SK-N-MC (cell line): Measurements from ENCODE around the gene EVL.

ENCODE experiments used
- DNase-seq: peaks from one replicate; pipeline ENCODE4 v3.0.0-alpha.2; 2011; ENCODE audit warnings: low read depth, low spot score
- H3K27ac ChIP-seq: fragments of 200-600 bp; sonication (generic); 2 replicates; pipeline ENCODE4 v1.5.1; 2016; ENCODE audit warnings: mixed run types
- H3K36me3 ChIP-seq: fragments of 200-600 bp; sonication (generic); 2 replicates; pipeline ENCODE4 v1.6.1; 2017; ENCODE audit warnings: antibody characterized with exemption, low read length, mixed read lengths; ENCODE audit not compliant: insufficient read depth
- H3K4me3 ChIP-seq: fragments of 200-600 bp; sonication (generic); 2 replicates; pipeline ENCODE4 v1.5.1; 2016
- H3K9ac ChIP-seq: fragments of 200-600 bp; sonication (generic); 2 replicates; pipeline ENCODE4 v1.8.0; 2017; ENCODE audit warnings: mixed run types, mixed read lengths; ENCODE audit not compliant: insufficient read length
- H3K9me3 ChIP-seq: fragments of 200-600 bp; sonication (generic); 2 replicates; pipeline ENCODE4 v1.6.1; 2017; ENCODE audit warnings: low read depth, mild to moderate bottlenecking, antibody characterized with exemption, low read length, moderate library complexity, mixed read lengths
- EZH2 ChIP-seq: fragments of 200-600 bp; sonication (generic); IDR thresholded peaks from one replicate; pipeline ENCODE4 v1.6.1; 2017; ENCODE audit warnings: antibody characterized with exemption
- FOXP2 ChIP-seq: optimal IDR thresholded peaks from 2 replicates; pipeline ENCODE3; 2011; ENCODE audit warnings: mild to moderate bottlenecking, moderate library complexity; ENCODE audit not compliant: insufficient read depth; ENCODE audit errors: extremely low read length, control extremely low read depth
- POLR2AphosphoS5 ChIP-seq: IDR thresholded peaks from 2 replicates; pipeline ENCODE4 v1.6.1; 2012; ENCODE audit warnings: mild to moderate bottlenecking, low read depth, low read length, borderline replicate concordance

EVL gene, protein sequence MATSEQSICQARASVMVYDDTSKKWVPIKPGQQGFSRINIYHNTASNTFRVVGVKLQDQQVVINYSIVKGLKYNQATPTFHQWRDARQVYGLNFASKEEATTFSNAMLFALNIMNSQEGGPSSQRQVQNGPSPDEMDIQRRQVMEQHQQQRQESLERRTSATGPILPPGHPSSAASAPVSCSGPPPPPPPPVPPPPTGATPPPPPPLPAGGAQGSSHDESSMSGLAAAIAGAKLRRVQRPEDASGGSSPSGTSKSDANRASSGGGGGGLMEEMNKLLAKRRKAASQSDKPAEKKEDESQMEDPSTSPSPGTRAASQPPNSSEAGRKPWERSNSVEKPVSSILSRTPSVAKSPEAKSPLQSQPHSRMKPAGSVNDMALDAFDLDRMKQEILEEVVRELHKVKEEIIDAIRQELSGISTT

GRCh38 chr14:100065111-100065871 is at the start of gene EVL:
EVL (plus strand) TSS chr14:100065422; CDS start chr14:100065501, 79 bp downstream.
- peak within 1 kb of the TSS; percentile 40 for H3K4me3 ChIP-seq
- TF ChIP-seq EZH2 (no peak), POLR2AphosphoS5 (peak; percentile 37; the same call in 1 of the 2 replicates)
- H3K36me3 ChIP-seq = no peaks in the 10 kb centered on the region
- peak; percentile 18 for DNase-seq
- peak within 1 kb of the TSS; percentile 45; the same call in 1 of the 2 replicates for H3K27ac ChIP-seq
- peak within 1 kb of the TSS; percentile 32 for H3K9ac ChIP-seq
- no peaks in the 10 kb centered on the region for H3K9me3 ChIP-seq

DNA sequence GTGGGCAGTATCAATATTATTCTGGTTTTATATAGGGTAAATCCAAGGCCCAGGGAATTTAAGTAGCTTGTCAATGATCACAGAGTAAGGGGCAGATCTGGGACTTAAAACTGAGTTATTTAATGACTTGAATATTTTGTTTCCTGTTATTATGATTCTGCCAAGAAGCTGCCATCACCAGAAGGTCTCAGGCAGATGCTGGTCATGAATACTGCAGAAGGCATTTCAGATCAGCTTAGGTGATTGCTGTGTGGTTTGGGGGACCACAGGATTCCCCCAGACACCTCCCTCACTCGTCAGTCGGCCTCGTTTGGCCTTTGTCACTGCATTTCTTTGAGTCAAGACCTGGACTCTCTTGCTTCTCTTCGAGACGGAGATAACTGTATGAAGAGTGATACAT is 47.7 kb upstream of the EVL start:
- Histone ChIP-seq H3K4me3 (no peak overlapping the region), H3K36me3 (no peaks in the 10 kb centered on the region), H3K27ac (no peak overlapping the region), H3K9ac (no peak overlapping the region), H3K9me3 (no peaks in the 10 kb centered on the region)
- no peak for DNase-seq
- no peak for TF ChIP-seq EZH2
- no peak for TF ChIP-seq POLR2AphosphoS5
- no peak for TF ChIP-seq FOXP2

DNA sequence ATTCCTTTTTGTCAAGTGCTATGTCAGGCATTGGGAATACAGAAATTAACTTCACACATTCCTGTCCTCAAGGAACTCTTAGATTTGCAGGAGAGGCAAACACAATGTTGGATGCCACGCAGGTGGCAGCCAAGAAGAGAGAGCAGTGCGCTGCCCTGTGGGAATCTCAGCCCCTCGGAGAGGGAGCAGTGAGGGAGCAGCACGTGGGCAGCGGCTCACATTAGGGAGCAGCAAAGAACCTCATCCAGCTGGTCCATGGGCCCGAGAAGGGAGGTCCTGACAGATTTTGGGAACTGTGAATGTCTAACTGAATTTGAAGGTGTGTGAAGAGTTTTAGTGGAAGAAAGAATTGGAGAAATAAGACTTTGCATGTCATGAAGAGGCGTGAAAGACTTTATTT is 47.2 kb upstream of the EVL start:
- H3K9me3 ChIP-seq = no peaks in the 10 kb centered on the region
- DNase-seq = no peak
- TF ChIP-seq POLR2AphosphoS5 = no peak
- TF ChIP-seq FOXP2 = no peak
- TF ChIP-seq EZH2 = no peak
- no peak overlapping the region for H3K27ac ChIP-seq
- H3K36me3 ChIP-seq = no peaks in the 10 kb centered on the region
- H3K9ac ChIP-seq = no peak overlapping the region
- no peak overlapping the region for H3K4me3 ChIP-seq

GRCh38 chr14:100018482-100018881 is 46.7 kb upstream of the EVL start:
- Histone ChIP-seq H3K4me3 (no peak overlapping the region), H3K9me3 (no peaks in the 10 kb centered on the region), H3K27ac (0 out of 2 replicates have a peak overlapping the region, but pooled peaks have one; percentile 20), H3K9ac (no peak overlapping the region), H3K36me3 (no peaks in the 10 kb centered on the region)
- TF ChIP-seq FOXP2 (no peak), POLR2AphosphoS5 (no peak), EZH2 (no peak)
- DNase-seq = no peak

DNA sequence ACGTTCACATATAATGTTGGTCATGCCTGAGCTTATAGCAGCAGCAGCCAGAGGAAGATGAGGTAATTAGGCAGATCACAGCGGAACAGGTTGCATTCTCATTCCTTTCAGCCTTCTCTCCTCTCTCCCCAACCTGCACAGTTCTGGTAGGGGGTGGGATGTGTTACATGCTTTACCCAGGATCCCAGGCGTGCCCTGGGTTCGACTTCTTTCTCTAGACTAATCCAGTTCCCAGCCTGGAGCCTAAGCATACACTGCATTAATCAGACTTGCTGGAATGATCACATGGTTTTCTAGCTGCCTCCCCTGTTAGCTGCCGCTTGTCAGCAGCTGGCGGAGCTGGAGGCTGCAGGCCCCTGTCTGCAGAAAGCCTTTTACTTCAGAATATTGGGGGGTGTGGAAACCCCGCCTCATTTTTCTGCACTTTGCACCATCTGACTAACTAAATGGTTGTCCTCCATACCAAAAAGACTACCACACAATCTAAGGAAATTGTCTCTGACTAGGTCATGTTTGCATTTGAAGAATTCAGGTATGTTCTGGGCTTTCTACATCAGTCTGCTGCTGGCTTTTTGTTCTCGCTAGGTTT is 46.0 kb upstream of the EVL start:
- no peak overlapping the region for H3K27ac ChIP-seq
- H3K9ac ChIP-seq = no peak overlapping the region
- DNase-seq = no peak
- H3K36me3 ChIP-seq = no peaks in the 10 kb centered on the region
- no peak overlapping the region for H3K4me3 ChIP-seq
- H3K9me3 ChIP-seq = no peaks in the 10 kb centered on the region
- TF ChIP-seq POLR2AphosphoS5 (no peak), EZH2 (no peak), FOXP2 (no peak)

GRCh38 chr14:100020629-100021028 is 44.6 kb upstream of the EVL start:
- no peak for DNase-seq
- H3K27ac ChIP-seq = no peak overlapping the region
- no peak for TF ChIP-seq FOXP2
- TF ChIP-seq EZH2 = no peak
- no peak for TF ChIP-seq POLR2AphosphoS5
- no peak overlapping the region for H3K4me3 ChIP-seq
- H3K9ac ChIP-seq = no peak overlapping the region
- no peaks in the 10 kb centered on the region for H3K9me3 ChIP-seq
- H3K36me3 ChIP-seq = no peaks in the 10 kb centered on the region

DNA sequence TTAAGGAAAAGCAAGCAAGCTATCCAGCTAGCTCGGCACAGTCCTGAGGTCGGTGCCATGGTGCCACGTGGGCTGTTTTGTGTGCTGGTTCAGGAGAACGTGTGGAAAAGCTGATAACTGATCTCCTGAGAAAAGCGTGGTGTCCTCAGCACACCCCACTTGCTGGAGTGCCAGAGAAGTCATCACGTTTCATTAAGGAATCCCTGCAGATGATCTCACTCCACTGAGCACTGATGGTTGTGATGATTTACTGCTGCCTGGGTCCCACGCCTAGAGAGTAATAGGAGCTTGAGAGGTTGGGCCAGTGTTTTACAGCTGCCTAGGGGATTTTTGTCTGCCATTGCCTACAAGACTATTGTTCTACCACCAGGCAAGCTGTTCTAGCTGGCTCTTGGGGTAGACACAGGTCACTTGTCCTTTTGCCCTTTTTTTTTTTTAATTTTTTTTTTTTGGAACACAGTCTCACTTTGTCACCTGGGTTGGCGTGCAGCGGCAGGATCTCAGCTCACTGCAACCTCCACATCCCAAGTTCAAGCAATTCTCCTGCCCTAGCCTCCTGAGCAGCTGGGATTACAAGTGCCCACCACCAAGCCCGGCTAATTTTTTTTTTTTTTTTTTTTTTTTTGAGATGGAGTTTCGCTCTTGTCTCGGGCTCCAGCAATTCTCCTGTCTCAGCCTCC is 42.3 kb upstream of the EVL start:
- TF ChIP-seq EZH2 = no peak
- no peak for TF ChIP-seq POLR2AphosphoS5
- TF ChIP-seq FOXP2 = no peak
- no peak overlapping the region for H3K4me3 ChIP-seq
- no peaks in the 10 kb centered on the region for H3K9me3 ChIP-seq
- no peak overlapping the region for H3K9ac ChIP-seq
- H3K27ac ChIP-seq = no peak overlapping the region
- DNase-seq = no peak
- no peaks in the 10 kb centered on the region for H3K36me3 ChIP-seq

DNA sequence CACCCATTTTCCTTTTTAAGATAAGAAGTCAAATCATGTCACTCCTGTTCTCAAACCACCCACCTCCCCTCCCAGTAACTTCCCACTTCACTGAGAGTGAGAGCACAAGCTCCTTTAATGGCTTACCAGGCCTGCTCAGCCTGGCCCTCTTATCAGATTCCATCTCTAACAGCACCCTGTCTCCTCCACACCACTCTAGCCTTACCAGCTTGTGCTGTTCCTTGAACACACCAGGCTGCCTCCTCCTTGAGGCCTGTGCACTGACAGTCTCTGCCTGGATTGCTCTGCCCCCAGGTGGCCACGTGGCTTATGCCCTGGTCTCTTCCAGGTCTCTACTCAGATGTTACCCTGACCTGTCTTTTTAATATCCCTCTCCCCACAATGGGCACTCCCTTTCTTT is 40.1 kb upstream of the EVL start:
- TF ChIP-seq EZH2 (no peak), POLR2AphosphoS5 (no peak), FOXP2 (no peak)
- Histone ChIP-seq H3K9me3 (no peaks in the 10 kb centered on the region), H3K27ac (no peak overlapping the region), H3K36me3 (no peaks in the 10 kb centered on the region), H3K9ac (no peak overlapping the region), H3K4me3 (no peak overlapping the region)
- DNase-seq = no peak
